ENCODE results near the gene PRLH. TPM values are rescaled to one million over a fixed set of nuclear protein-coding genes. Genes with fewer than 3 reads are reported as not detected.

The PRLH gene
- total RNA-seq, 1 experiment from 2014 or later: not detected

- Histone ChIP-seq H3K4me1 (no peaks in the 10 kb centered on the region), H3K9me3 (replicated peaks) (no peaks in the 10 kb centered on the region), H3K36me3 (no peaks in the 10 kb centered on the region), H3K27me3 (peaks cover 8% of the 10 kb centered on the region; the same call in 1 of the 2 replicates), H3K4me3 (no peak overlapping the region), H3K27ac (no peak overlapping the region)
- DNase-seq: no peak
Observed at GRCh38 chr2:237534380-237534779, 32.0 kb upstream of the PRLH start.

DNA sequence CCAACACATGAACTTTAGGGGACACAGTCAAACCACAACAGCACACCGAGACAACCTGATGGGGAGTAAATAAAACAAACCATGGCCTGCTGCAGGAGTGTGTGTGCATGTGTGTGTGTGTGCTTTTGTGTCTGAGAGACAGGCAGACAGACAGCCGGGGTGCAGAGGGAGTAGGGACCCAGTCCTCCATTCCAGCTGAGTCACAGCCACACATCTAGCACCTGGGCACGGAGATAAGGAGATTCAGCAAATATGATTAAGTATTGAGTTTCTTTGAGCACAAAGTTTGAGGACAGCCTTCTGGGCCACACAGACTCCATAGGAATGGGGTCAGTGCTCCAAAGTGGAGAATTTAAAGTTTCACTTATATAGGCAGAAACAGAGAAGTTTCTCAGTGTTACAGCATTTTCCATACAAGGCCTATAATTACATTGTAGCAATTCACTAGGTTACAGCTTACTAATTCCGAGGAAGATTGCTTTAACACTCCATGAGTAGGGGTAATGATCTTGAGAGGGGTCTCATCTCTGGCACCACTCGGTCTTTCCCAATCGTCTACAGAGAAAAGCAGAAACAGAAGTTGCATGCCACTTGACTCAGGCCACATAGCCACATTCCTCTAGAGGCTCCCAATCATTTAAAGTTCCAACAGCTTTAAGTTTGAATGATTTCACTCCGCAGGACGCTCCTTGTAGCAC lies 30.8 kb upstream of the PRLH start:
- peaks cover 8% of the 10 kb centered on the region; the same call in 1 of the 2 replicates for H3K27me3 ChIP-seq
- H3K36me3 ChIP-seq: no peaks in the 10 kb centered on the region
- H3K4me3 ChIP-seq: no peak overlapping the region
- no peak for DNase-seq
- no peak overlapping the region for H3K27ac ChIP-seq
- no peaks in the 10 kb centered on the region for H3K4me1 ChIP-seq
- H3K9me3 ChIP-seq (replicated peaks): no peaks in the 10 kb centered on the region

GRCh38 chr2:237536083-237536415 lies 30.3 kb upstream of the PRLH start:
- Histone ChIP-seq H3K36me3 (no peaks in the 10 kb centered on the region), H3K27me3 (peaks cover 8% of the 10 kb centered on the region; the same call in 1 of the 2 replicates), H3K27ac (no peak overlapping the region), H3K4me3 (no peak overlapping the region), H3K9me3 (replicated peaks) (no peaks in the 10 kb centered on the region), H3K4me1 (peaks cover 2% of the 10 kb centered on the region; the same call in 1 of the 2 replicates)
- DNase-seq: no peak

- DNase-seq: no peak
- H3K27me3 ChIP-seq: peaks cover 8% of the 10 kb centered on the region; the same call in 1 of the 2 replicates
- H3K9me3 ChIP-seq (replicated peaks): no peaks in the 10 kb centered on the region
- H3K36me3 ChIP-seq: no peaks in the 10 kb centered on the region
- no peak overlapping the region for H3K4me3 ChIP-seq
- H3K4me1 ChIP-seq: peaks cover 2% of the 10 kb centered on the region; the same call in 1 of the 2 replicates
- H3K27ac ChIP-seq: no peak overlapping the region
Observed at GRCh38 chr2:237536617-237537016, 29.8 kb upstream of the PRLH start.

DNA sequence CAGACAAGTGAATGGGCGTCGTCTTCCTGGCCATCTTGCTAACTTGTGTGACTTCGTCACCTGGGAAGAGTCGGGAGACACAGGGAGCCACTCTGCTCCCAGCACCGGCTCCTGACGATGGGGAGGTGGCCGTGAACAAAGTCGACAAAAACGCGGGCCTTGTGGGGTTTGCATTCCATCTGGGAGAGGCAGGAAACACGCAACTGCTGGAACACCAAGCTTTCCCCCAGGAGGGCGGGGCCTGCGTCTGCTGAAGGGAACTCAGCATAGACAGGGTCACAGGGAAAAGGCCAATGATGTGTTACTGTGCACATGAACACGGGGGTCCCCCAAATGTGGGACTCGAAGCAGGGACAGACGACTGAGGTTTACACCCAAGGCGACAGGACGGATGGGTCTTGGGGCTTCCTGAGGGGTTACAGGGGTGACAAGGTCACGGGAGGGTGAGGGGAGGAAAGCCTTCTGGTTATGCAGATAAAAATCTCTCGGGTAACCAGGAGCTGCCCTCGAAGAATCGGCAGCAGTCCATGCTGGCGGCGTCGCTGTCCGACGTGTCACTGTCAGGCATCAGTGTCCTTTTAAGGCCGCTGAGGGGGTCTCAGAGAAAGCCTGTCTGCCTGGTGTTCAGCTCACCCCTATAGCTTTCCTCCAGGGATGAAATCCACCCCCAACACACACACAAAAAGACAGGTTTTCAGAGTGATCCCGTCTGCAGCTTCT lies 28.2 kb upstream of the PRLH start:
- H3K27ac ChIP-seq: no peak overlapping the region
- no peaks in the 10 kb centered on the region for H3K36me3 ChIP-seq
- DNase-seq: no peak
- H3K4me3 ChIP-seq: no peak overlapping the region
- H3K27me3 ChIP-seq: peaks cover 5% of the 10 kb centered on the region; the same call in 1 of the 2 replicates
- H3K4me1 ChIP-seq: peaks cover 2% of the 10 kb centered on the region; the same call in 1 of the 2 replicates
- no peaks in the 10 kb centered on the region for H3K9me3 ChIP-seq (replicated peaks)

DNA sequence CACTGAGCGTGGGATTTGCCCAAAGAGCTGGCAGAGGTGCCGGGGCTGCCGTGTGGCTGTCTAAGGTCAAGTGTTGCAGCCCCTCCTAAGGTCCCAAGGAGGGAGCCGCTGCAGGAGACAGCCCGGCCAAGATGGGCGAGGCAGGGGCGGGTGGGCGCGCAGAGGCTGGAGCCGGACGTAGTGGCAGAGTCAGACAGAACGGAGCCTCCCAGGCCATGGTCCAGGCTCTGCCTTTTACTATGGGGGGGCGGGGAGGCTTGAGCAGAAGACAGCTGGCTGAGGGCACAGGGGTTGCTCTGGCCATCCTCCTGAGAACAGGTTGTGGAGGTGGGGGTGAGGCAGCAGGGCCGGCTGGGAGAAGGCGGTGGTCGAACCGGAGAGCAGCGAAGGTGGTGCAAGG lies 27.5 kb upstream of the PRLH start:
- no peak for DNase-seq
- Histone ChIP-seq H3K4me3 (no peak overlapping the region), H3K27me3 (no peaks in the 10 kb centered on the region; the same call in 1 of the 2 replicates), H3K27ac (no peak overlapping the region), H3K36me3 (no peaks in the 10 kb centered on the region), H3K4me1 (peaks cover 2% of the 10 kb centered on the region; the same call in 1 of the 2 replicates), H3K9me3 (replicated peaks) (no peaks in the 10 kb centered on the region)

GRCh38 chr2:237539681-237540080 lies 26.7 kb upstream of the PRLH start:
- H3K4me1 ChIP-seq: peaks cover 2% of the 10 kb centered on the region; the same call in 1 of the 2 replicates
- no peaks in the 10 kb centered on the region for H3K36me3 ChIP-seq
- no peaks in the 10 kb centered on the region for H3K9me3 ChIP-seq (replicated peaks)
- H3K4me3 ChIP-seq: no peak overlapping the region
- DNase-seq: no peak
- no peaks in the 10 kb centered on the region; the same call in 1 of the 2 replicates for H3K27me3 ChIP-seq
- no peak overlapping the region for H3K27ac ChIP-seq

DNA sequence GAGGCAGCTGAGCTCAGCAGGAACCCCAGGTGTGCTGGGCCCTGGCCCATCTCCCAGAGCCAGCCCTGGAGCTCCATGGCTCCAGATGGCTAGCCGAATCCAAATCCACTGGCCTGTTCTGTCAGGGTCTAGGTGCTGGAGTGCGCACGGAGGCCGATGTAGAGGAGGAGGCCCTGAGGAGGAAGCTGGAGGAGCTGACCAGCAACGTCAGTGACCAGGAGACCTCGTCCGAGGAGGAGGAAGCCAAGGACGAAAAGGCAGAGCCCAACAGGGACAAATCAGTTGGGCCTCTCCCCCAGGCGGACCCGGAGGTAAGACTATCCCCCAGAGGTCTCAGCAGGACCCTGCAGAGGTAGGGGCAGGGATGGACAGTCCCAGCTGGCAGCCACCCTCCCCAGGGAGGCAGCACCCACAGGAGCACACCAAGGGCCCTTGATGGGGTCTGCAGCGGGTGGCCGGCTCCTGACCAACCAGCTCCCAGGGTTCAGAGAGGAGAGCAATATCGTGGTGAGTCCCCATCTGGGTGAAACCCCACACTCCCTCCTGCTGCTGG lies 26.1 kb upstream of the PRLH start:
- H3K36me3 ChIP-seq: no peaks in the 10 kb centered on the region
- no peak overlapping the region for H3K4me3 ChIP-seq
- no peak for DNase-seq
- no peaks in the 10 kb centered on the region for H3K9me3 ChIP-seq (replicated peaks)
- peaks cover 2% of the 10 kb centered on the region; the same call in 1 of the 2 replicates for H3K4me1 ChIP-seq
- no peak overlapping the region for H3K27ac ChIP-seq
- no peaks in the 10 kb centered on the region; the same call in 1 of the 2 replicates for H3K27me3 ChIP-seq

DNA sequence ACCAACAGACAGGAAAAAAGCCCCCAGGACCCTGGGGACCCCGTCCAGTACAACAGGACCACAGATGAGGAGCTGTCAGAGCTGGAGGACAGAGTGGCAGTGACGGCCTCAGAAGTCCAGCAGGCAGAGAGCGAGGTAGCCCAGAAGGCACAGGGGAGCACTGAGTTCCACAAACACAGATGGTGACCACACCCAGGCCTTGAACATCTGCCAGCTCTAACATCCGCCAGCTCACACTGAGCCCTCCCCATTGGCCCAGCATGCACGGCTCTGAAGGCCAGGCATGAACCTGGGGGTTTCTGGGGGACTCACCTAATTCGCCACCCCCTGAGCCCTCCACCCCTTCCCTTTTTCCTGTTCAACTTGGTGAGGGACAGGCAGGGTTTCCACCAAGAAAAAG lies 25.6 kb upstream of the PRLH start:
- peak; percentile 38 to 41 for DNase-seq
- peaks cover 2% of the 10 kb centered on the region; the same call in 1 of the 2 replicates for H3K4me1 ChIP-seq
- no peaks in the 10 kb centered on the region for H3K36me3 ChIP-seq
- no peak overlapping the region for H3K27ac ChIP-seq
- H3K4me3 ChIP-seq: no peak overlapping the region
- H3K27me3 ChIP-seq: no peaks in the 10 kb centered on the region; the same call in 1 of the 2 replicates
- no peaks in the 10 kb centered on the region for H3K9me3 ChIP-seq (replicated peaks)

GRCh38 chr2:237541243-237541642 lies 25.1 kb upstream of the PRLH start:
- DNase-seq: no peak
- Histone ChIP-seq H3K27me3 (no peaks in the 10 kb centered on the region; the same call in 1 of the 2 replicates), H3K9me3 (replicated peaks) (no peaks in the 10 kb centered on the region), H3K27ac (no peak overlapping the region), H3K4me3 (no peak overlapping the region), H3K36me3 (no peaks in the 10 kb centered on the region), H3K4me1 (peaks cover 2% of the 10 kb centered on the region; the same call in 1 of the 2 replicates)

DNA sequence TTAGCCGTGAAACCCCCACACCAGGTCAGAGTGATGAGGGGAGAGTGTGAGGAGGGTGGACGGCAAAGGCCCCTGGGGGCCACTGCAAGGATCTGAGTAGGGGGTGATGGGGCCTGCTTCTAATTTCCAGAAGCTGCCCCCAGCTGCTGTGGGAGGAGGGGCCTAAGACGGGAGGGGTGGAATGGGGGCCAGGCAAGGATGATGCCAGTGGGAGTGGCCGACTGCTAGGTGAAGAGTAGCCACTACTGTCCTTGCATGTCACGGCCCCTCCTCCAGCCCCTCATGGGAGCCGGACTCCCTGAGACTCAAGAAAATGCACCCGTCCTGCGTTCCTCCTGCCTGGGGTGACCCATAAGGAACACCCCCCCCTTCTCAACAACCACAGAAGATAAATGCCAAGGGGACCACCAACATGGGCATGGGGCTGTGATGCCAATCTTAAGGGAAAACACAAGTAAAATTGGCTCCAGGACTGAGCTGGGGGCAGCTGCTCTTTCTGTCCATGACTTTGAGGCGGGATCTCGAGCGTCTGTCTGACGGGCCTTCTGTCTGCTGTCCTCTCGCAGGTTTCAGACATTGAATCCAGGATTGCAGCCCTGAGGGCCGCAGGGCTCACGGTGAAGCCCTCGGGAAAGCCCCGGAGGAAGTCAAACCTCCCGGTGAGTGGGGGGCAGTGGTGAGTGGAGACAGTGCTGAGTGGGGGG lies 24.2 kb upstream of the PRLH start:
- Histone ChIP-seq H3K4me3 (no peak overlapping the region), H3K36me3 (no peaks in the 10 kb centered on the region), H3K4me1 (peaks cover 2% of the 10 kb centered on the region; the same call in 1 of the 2 replicates), H3K27ac (no peak overlapping the region), H3K27me3 (no peaks in the 10 kb centered on the region; the same call in 1 of the 2 replicates), H3K9me3 (replicated peaks) (no peaks in the 10 kb centered on the region)
- DNase-seq: no peak

GRCh38 chr2:237546040-237546875 lies 20.1 kb upstream of the PRLH start:
- Histone ChIP-seq H3K27me3 (0 out of 2 replicates have a peak, but pooled peaks cover 11% of the 10 kb centered on the region), H3K4me1 (no peaks in the 10 kb centered on the region), H3K4me3 (no peak overlapping the region), H3K36me3 (no peaks in the 10 kb centered on the region), H3K27ac (no peak overlapping the region), H3K9me3 (replicated peaks) (no peaks in the 10 kb centered on the region)
- no peak for DNase-seq

GRCh38 chr2:237546876-237547395 lies 19.4 kb upstream of the PRLH start:
- no peak overlapping the region for H3K4me3 ChIP-seq
- no peak for DNase-seq
- H3K9me3 ChIP-seq (replicated peaks): no peaks in the 10 kb centered on the region
- H3K4me1 ChIP-seq: no peaks in the 10 kb centered on the region
- no peaks in the 10 kb centered on the region for H3K36me3 ChIP-seq
- 0 out of 2 replicates have a peak, but pooled peaks cover 11% of the 10 kb centered on the region for H3K27me3 ChIP-seq
- no peak overlapping the region for H3K27ac ChIP-seq

Measured in SJCRH30 (cell line).